Bronchial epithelial cell (primary cell): ENCODE data around the gene SLC66A2. TPM values are rescaled to one million over a fixed set of nuclear protein-coding genes. Genes with fewer than 3 reads are reported as not detected.

Experiments used
- DNase-seq: peaks from one replicate; pipeline ENCODE4 v3.0.0-alpha.2; 2010; ENCODE audit warnings: low read depth
- FAIRE-seq: peaks from 2 replicates; lab custom pipeline; 2011; peaks lifted over from hg19 to GRCh38; lab: Jason Lieb, UNC
- H3K27me3 ChIP-seq: 2 replicates; pipeline ENCODE4 v1.5.1; 2011; ENCODE audit warnings: low read length; ENCODE audit not compliant: control insufficient read depth, insufficient read depth
- H3K36me3 ChIP-seq: 2 replicates; pipeline ENCODE4 v1.5.1; 2011; ENCODE audit warnings: low read length; ENCODE audit not compliant: control insufficient read depth, insufficient read depth
- H3K4me3 ChIP-seq: 2 replicates; pipeline ENCODE4 v1.5.1; 2011; ENCODE audit warnings: mild to moderate bottlenecking, low read depth, low read length, control low read depth
- total RNA-seq: library from RNA; depleted of rRNA; stranded (reverse); fragments of >200 nt; gene quantifications from 2 replicates; pipeline ENCODE4 v1.2.1, GENCODE V29; 2014
- TF ChIP-seq, protein P1 (sequence below): IDR thresholded peaks from 2 replicates; pipeline ENCODE4 v1.5.1; 2011; ENCODE audit warnings: mild to moderate bottlenecking, moderate library complexity, low read length, control low read depth, inconsistent platforms; ENCODE audit not compliant: insufficient read depth, severe bottlenecking

The SLC66A2 gene
- total RNA-seq, 1 donor from 2014 or later = 60.6 TPM

DNA sequence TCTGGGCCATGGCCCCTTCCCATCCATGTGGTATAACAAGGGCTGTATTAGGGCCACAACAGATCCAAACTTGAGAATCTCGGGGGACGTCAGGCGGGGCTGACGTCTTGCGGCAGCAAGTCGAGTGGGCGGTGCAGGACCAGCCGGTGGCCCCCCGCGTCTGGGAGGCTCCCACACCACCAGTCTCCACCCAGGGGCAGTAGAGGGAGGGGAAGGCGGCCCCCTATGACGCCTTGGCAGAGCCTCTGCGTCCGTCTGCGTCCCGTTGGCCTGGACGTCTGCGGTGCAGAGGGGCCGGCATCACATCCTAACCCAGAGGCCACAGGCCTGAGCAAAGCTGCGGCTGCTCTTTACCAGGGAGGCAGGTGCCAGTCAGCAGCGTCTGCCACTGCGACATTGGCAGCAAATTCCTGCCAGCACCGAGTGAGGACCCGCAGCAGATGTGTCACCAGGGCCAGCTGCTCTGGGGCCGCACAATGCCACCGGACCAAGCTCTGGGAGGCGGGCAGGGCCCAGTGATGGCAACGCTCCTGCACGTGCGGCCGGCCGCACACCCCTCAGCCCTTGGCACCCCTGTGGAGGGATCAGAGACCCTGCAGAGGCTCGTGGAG, 79.9 kb downstream of the SLC66A2 start:
- TF ChIP-seq, protein P1, sequence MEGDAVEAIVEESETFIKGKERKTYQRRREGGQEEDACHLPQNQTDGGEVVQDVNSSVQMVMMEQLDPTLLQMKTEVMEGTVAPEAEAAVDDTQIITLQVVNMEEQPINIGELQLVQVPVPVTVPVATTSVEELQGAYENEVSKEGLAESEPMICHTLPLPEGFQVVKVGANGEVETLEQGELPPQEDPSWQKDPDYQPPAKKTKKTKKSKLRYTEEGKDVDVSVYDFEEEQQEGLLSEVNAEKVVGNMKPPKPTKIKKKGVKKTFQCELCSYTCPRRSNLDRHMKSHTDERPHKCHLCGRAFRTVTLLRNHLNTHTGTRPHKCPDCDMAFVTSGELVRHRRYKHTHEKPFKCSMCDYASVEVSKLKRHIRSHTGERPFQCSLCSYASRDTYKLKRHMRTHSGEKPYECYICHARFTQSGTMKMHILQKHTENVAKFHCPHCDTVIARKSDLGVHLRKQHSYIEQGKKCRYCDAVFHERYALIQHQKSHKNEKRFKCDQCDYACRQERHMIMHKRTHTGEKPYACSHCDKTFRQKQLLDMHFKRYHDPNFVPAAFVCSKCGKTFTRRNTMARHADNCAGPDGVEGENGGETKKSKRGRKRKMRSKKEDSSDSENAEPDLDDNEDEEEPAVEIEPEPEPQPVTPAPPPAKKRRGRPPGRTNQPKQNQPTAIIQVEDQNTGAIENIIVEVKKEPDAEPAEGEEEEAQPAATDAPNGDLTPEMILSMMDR = no peak
- no peak for DNase-seq
- no peak for FAIRE-seq
- Histone ChIP-seq H3K36me3 (no peaks in the 10 kb centered on the region), H3K4me3 (no peak overlapping the region), H3K27me3 (no peaks in the 10 kb centered on the region)

DNA sequence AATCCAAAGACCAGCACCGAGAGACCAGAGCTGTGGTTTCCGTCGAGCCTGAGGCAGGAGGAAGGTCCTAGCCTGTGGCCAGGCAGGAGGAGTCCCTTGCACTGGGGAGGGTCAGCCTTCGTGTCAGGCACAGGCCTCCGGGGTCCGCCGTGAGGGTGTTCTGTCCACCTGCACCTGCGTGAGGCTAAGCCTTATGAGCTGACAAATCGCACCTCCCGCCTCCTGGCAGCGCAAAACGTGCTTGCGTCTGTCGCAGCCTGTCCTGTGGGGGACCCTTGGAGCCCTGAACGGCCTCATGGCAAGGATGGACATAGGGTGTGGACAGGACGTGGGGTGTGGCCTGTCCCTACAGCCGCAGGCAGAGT, 80.4 kb downstream of the SLC66A2 start:
- Histone ChIP-seq H3K4me3 (no peak overlapping the region), H3K27me3 (no peaks in the 10 kb centered on the region), H3K36me3 (no peaks in the 10 kb centered on the region)
- TF ChIP-seq, protein P1 = no peak
- no peak for FAIRE-seq
- DNase-seq = no peak

DNA sequence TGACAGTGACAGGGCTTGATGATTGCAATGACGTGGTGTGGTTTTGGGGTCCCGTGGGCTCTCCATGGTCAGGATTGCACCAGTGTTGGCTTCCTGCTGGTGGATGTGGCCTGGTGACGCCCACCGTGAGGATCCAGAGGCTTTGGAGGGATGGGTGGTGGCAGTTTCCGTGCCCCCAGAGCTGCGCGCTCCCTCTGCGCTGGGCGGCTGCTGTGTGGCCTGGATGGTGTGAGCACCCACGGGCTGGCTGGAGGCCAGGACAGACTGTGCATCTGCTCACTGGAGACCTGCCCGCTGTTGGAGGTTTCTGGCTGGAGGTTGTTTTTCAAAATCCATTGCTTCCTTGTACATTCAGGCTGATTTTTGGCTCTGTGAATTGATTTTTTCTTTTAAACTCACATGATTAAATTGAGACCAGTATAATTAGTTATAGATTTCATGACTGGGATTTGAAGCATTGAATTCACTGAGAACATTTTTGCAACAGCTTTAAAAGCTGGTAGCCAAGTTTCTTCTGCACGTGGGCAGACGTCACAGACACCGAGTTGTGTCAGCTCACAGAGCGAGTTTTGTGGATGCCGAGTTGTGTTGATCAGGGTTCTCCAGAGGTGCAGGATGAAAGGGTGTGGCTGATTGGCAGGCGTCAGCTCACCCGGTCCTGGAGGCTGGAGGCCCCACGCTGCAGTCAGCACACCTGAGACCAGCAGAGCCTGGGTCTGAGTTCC, 81.0 kb downstream of the SLC66A2 start:
- TF ChIP-seq, protein P1 = no peak
- Histone ChIP-seq H3K4me3 (no peak overlapping the region), H3K27me3 (no peaks in the 10 kb centered on the region), H3K36me3 (no peaks in the 10 kb centered on the region)
- DNase-seq (no peak), FAIRE-seq (no peak)

DNA sequence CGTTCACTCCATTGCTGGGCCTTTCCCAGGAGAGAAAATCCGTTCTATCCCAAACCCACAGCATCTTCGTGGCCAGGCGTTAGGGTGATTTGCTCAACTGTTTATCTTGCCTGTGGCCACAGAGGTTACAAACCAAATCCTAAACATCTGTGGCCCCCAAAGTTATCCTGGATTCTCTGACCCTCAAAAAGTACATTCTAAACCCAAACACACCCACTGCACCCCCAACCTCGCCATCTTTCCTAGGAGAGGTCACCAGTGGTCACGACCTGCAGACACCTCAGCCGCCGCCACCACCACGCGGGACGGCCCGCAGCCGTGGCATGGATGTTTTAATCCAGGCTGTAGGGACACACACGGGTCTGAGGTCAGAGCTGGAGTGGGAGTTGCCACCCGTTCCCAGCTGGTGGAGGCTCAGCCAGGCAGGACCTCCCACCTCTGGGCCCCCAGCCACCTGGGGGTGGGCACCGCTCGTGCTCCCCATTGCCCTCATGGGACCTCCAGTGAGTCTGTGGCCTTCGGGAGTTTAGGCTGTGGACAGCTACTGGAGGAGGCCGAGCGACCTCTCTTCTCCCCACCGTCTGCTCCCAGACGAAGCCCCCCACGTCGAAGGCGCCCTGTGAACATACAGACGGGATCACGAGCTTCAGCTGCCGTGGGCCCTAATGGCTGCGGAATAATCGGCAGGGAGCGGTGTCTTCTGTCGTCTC, 81.7 kb downstream of the SLC66A2 start:
- Histone ChIP-seq H3K4me3 (no peak overlapping the region), H3K27me3 (no peaks in the 10 kb centered on the region), H3K36me3 (no peaks in the 10 kb centered on the region)
- TF ChIP-seq, protein P1 = no peak
- FAIRE-seq (no peak), DNase-seq (no peak)

DNA sequence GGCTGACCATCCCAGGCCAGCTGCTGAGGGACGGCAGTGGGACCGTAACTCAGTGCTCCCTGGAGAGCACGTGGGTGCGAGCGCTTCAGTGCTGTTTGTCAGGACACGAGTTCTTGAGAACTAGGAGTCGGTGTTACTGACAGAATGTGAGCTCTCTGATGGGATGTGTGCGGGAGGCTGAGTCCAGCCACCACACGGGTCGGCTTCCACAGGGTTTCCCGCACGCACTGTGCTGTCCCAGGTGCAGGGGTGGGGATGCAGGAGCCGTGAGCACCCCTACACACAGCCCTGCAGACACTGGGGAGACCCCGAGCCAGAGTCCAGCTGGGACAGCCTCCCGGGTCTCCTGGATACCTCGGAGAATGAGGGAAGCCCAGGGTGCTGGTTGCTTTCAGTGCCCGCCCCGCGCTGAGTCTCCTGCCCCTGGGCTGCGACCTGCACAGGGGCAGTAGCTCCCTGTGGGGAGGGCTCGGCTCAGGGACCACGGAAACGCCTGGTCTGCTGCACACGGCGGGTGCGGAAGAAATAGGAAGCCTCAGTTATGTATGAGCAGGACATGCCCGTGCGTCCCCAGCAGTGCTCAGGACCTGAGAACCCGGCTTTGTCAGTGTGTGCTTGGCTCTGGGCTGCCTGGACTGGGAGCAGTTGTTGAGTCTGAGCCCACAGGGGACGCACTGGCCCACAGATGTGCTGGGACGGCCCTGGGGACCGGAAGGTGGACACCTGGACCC, 82.5 kb downstream of the SLC66A2 start:
- DNase-seq (no peak), FAIRE-seq (no peak)
- Histone ChIP-seq H3K36me3 (no peaks in the 10 kb centered on the region), H3K27me3 (no peaks in the 10 kb centered on the region), H3K4me3 (no peak overlapping the region)
- TF ChIP-seq, protein P1 = no peak
